GM18907 (cell line): ENCODE measurements around the gene KCNH4.
"Not testable (repeated sequence)": the region's sequence is repeated elsewhere in the genome, so short reads cannot be mapped to it uniquely, and the experiment has no call there.

Experiments
- ATAC-seq: cut with Tn5 transposase; IDR thresholded peaks from one replicate; pipeline ENCODE4 v1.9.1; 2021; ENCODE audit warnings: mild to moderate bottlenecking, moderate library complexity; ENCODE audit not compliant: unreplicated experiment

KCNH4 gene

GRCh38 chr17:42180922-42181850 lies at the start of gene KCNH4:
Gene KCNH4 (minus strand): TSS chr17:42181142. CDS start chr17:42180945, 197 bp downstream.
- peak; percentile 38 for ATAC-seq

- ATAC-seq, result no peak
These were observed 49.3 kb upstream of the KCNH4 start for GRCh38 chr17:42230225-42230624.

GRCh38 chr17:42227849-42228700 lies 47.1 kb upstream of the KCNH4 start:
- no peak for ATAC-seq

- no peak for ATAC-seq
These were observed 44.7 kb upstream of the KCNH4 start for GRCh38 chr17:42225646-42226045.

GRCh38 chr17:42224651-42225050 lies 43.7 kb upstream of the KCNH4 start:
- no peak for ATAC-seq

- no peak for ATAC-seq
These were observed 41.2 kb upstream of the KCNH4 start for GRCh38 chr17:42221886-42222745.

GRCh38 chr17:42219280-42219679 lies 38.3 kb upstream of the KCNH4 start:
- ATAC-seq, result not testable (repeated sequence)

- ATAC-seq, result no peak
These were observed 33.2 kb upstream of the KCNH4 start for GRCh38 chr17:42214156-42214555.

GRCh38 chr17:42212382-42212781 lies 31.4 kb upstream of the KCNH4 start:
- ATAC-seq, result no peak

GRCh38 chr17:42211921-42212341 lies 31.0 kb upstream of the KCNH4 start:
- not testable (repeated sequence) for ATAC-seq

- ATAC-seq, result no peak
These were observed 29.1 kb upstream of the KCNH4 start for GRCh38 chr17:42210046-42210445.

GRCh38 chr17:42206153-42206612 lies 25.2 kb upstream of the KCNH4 start:
- not testable (repeated sequence) for ATAC-seq

- ATAC-seq, result no peak
These were observed 22.4 kb upstream of the KCNH4 start for GRCh38 chr17:42203354-42203753.

- no peak for ATAC-seq
These were observed 21.8 kb upstream of the KCNH4 start for GRCh38 chr17:42202696-42203095.

GRCh38 chr17:42202159-42202558 lies 21.2 kb upstream of the KCNH4 start:
- ATAC-seq, result no peak

- ATAC-seq, result no peak
These were observed 20.5 kb upstream of the KCNH4 start for GRCh38 chr17:42201458-42201772.

GRCh38 chr17:42200706-42201457 lies 19.9 kb upstream of the KCNH4 start:
- ATAC-seq, result no peak

GRCh38 chr17:42199416-42200011 lies 18.6 kb upstream of the KCNH4 start:
- ATAC-seq, result no peak

GRCh38 chr17:42198897-42199296 lies 18.0 kb upstream of the KCNH4 start:
- ATAC-seq, result no peak
